ENCODE results near the gene ATXN7.

DNA sequence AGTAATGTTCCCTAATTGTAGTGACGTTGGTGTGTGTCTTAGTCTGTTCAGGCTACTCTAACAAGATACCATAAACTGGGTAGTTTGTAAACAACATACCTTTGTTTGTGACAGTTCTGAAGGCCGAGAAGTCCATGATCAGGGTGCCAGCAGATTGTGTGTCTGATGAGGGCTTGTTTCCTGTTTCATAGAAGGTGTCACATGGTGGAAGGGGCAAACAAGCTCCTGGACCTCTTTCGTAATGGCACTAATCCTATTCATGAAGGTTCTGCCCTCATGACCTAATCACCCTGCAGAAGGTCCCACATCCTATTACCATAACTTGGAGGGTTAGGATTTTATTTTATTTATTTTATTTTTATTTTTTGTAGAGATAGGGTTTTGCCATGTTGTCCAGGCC is 11.1 kb downstream of the ATXN7 start:
- TF ChIP-seq, protein P1, sequence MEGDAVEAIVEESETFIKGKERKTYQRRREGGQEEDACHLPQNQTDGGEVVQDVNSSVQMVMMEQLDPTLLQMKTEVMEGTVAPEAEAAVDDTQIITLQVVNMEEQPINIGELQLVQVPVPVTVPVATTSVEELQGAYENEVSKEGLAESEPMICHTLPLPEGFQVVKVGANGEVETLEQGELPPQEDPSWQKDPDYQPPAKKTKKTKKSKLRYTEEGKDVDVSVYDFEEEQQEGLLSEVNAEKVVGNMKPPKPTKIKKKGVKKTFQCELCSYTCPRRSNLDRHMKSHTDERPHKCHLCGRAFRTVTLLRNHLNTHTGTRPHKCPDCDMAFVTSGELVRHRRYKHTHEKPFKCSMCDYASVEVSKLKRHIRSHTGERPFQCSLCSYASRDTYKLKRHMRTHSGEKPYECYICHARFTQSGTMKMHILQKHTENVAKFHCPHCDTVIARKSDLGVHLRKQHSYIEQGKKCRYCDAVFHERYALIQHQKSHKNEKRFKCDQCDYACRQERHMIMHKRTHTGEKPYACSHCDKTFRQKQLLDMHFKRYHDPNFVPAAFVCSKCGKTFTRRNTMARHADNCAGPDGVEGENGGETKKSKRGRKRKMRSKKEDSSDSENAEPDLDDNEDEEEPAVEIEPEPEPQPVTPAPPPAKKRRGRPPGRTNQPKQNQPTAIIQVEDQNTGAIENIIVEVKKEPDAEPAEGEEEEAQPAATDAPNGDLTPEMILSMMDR (IDR thresholded peaks at IDR 0.05), result no peak
- no peak for TF ChIP-seq ZFX (IDR thresholded peaks at IDR 0.05; ENCODE audit: borderline replicate concordance)

All from 22Rv1 (cell line).